PFSK-1 (cell line): ENCODE data around the gene KIAA2012.

ENCODE experiments used
- FOXP2 ChIP-seq: optimal IDR thresholded peaks from 2 replicates; pipeline ENCODE3; 2011; ENCODE audit warnings: borderline replicate concordance, control low read depth, inconsistent platforms; ENCODE audit not compliant: insufficient read depth; ENCODE audit errors: extremely low read length, extremely low read depth
- POLR2AphosphoS5 ChIP-seq: IDR thresholded peaks from 2 replicates; pipeline ENCODE4 v1.6.1; 2012; ENCODE audit warnings: low read depth, mild to moderate bottlenecking, control low read depth, low read length, moderate library complexity
- SIN3A ChIP-seq: IDR thresholded peaks from 2 replicates; pipeline ENCODE4 v1.6.1; 2012; ENCODE audit warnings: mild to moderate bottlenecking, low read length, moderate library complexity, borderline replicate concordance; ENCODE audit not compliant: insufficient read depth
- TAF1 ChIP-seq: IDR thresholded peaks from 2 replicates; pipeline ENCODE4 v1.6.1; 2012; ENCODE audit warnings: low read length, control low read depth, borderline replicate concordance; ENCODE audit not compliant: insufficient read depth
- TF ChIP-seq, protein P1 (sequence below), 2 experiments: IDR thresholded peaks; 2 replicates each; pipeline versions ENCODE4 v1.6.1 to v1.8.0; 2011 to 2012; ENCODE audit warnings: low read depth in 2 of 2, low read length in 2 of 2, control low read depth in 1 of 2, inconsistent platforms in 1 of 2, mild to moderate bottlenecking in 1 of 2, moderate library complexity in 1 of 2; ENCODE audit not compliant: insufficient read depth in 1 of 2

KIAA2012 gene

DNA sequence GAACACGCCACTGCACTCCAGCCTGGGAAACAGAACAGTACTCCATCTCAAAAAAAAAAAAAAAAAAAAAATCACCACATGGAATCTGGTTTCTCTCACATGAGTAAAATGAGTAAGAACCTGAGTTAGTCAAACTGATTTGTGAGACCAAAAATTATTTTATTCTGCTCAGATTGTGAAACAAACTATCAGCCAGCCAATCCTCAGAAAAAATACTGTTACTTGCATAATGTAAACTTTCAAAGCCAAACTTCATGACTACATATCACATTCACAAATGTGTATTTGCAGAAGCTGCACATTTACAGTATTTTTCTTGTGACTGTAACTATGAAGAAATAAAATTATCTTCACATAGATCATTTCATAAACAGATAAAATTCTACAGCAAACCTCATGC, 142.1 kb downstream of the KIAA2012 start:
- no peak for TF ChIP-seq POLR2AphosphoS5
- no peak for TF ChIP-seq TAF1
- no peak for TF ChIP-seq SIN3A
- no peak for TF ChIP-seq FOXP2
- TF ChIP-seq, protein P1, sequence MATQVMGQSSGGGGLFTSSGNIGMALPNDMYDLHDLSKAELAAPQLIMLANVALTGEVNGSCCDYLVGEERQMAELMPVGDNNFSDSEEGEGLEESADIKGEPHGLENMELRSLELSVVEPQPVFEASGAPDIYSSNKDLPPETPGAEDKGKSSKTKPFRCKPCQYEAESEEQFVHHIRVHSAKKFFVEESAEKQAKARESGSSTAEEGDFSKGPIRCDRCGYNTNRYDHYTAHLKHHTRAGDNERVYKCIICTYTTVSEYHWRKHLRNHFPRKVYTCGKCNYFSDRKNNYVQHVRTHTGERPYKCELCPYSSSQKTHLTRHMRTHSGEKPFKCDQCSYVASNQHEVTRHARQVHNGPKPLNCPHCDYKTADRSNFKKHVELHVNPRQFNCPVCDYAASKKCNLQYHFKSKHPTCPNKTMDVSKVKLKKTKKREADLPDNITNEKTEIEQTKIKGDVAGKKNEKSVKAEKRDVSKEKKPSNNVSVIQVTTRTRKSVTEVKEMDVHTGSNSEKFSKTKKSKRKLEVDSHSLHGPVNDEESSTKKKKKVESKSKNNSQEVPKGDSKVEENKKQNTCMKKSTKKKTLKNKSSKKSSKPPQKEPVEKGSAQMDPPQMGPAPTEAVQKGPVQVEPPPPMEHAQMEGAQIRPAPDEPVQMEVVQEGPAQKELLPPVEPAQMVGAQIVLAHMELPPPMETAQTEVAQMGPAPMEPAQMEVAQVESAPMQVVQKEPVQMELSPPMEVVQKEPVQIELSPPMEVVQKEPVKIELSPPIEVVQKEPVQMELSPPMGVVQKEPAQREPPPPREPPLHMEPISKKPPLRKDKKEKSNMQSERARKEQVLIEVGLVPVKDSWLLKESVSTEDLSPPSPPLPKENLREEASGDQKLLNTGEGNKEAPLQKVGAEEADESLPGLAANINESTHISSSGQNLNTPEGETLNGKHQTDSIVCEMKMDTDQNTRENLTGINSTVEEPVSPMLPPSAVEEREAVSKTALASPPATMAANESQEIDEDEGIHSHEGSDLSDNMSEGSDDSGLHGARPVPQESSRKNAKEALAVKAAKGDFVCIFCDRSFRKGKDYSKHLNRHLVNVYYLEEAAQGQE (IDR thresholded peaks at IDR 0.05; ENCODE audit: insufficient read depth in 1 of 2, low read depth in 2 of 2, low read length in 2 of 2): no peak

- TF ChIP-seq FOXP2: no peak
- TF ChIP-seq SIN3A: no peak
- TF ChIP-seq TAF1: no peak
- no peak for TF ChIP-seq POLR2AphosphoS5
- TF ChIP-seq, protein P1 (IDR thresholded peaks at IDR 0.05; ENCODE audit: insufficient read depth in 1 of 2, low read depth in 2 of 2, low read length in 2 of 2): no peak
Observed at GRCh38 chr2:202221873-202222272, 148.8 kb downstream of the KIAA2012 start.

- peak; percentile 35; the same call in 1 of the 2 replicates for TF ChIP-seq TAF1
- TF ChIP-seq POLR2AphosphoS5: no peak
Observed at GRCh38 chr2:202237787-202238233, 164.8 kb downstream of the KIAA2012 start.

- no peak for TF ChIP-seq SIN3A
- peak; percentile 56 for TF ChIP-seq FOXP2
- TF ChIP-seq, protein P1 (IDR thresholded peaks at IDR 0.05; ENCODE audit: insufficient read depth in 1 of 2, low read depth in 2 of 2, low read length in 2 of 2): no peak
- peak; percentile 80 for TF ChIP-seq POLR2AphosphoS5
- TF ChIP-seq TAF1: peak; percentile 66; the same call in 1 of the 2 replicates
Observed at GRCh38 chr2:202238234-202239197, 165.5 kb downstream of the KIAA2012 start, which contains the start of gene SUMO1. SUMO1 (minus strand) TSS chr2:202238597; CDS start chr2:202238451, 146 bp downstream.

- TF ChIP-seq TAF1 (no peak), POLR2AphosphoS5 (no peak), FOXP2 (no peak), SIN3A (no peak)
- TF ChIP-seq, protein P1 (IDR thresholded peaks at IDR 0.05; ENCODE audit: insufficient read depth in 1 of 2, low read depth in 2 of 2, low read length in 2 of 2): no peak
Observed at GRCh38 chr2:202249521-202250253, 176.6 kb downstream of the KIAA2012 start.
